ENCODE measurements around the gene NTRK2. TPM values are rescaled to one million over a fixed set of nuclear protein-coding genes. Genes with fewer than 3 reads are reported as not detected.

The NTRK2 gene
- total RNA-seq, 1 donor from 2014 or later, result 4.6 TPM

DNA sequence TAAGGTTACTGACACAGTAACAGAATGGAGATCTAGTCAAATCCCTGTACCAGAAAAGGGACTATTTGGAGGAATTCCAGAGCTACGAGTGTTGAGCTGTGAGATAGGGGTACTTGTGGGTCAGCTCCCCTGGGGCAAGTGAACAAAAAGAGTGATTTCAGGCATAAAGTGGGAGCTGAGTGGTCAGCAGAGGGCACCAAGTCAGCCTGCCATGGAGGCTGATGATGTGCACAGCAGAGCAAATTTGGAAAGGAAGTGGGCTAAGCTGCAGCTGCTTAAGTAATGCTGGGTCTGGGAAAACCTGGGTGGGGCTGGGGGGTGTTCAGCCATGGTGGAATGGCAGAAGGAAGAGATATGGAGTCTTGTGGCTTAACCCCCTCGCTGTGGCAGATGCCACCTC is 327.9 kb downstream of the NTRK2 start:
- no peak overlapping the region for H3K4me2 ChIP-seq (ENCODE audit: low read length)
- peaks cover 4% of the 10 kb centered on the region for H3K9me3 ChIP-seq (ENCODE audit: insufficient read depth, low read depth, low read length)
- no peak overlapping the region for H3K27ac ChIP-seq (ENCODE audit: low read depth, low read length)
- no peaks in the 10 kb centered on the region for H3K4me1 ChIP-seq (ENCODE audit: insufficient read depth, low read length)
- Mint-ChIP-seq H3K4me3 (ENCODE audit: unreplicated experiment) (no peak overlapping the region), H3K27ac (ENCODE audit: unreplicated experiment) (no peak overlapping the region), H3K9me3 (ENCODE audit: unreplicated experiment) (peaks cover 8% of the 10 kb centered on the region), H3K27me3 (ENCODE audit: low read depth, unreplicated experiment) (peaks cover 11% of the 10 kb centered on the region), H3K4me1 (ENCODE audit: low read depth, unreplicated experiment) (peaks cover 11% of the 10 kb centered on the region), H3K36me3 (ENCODE audit: low read depth, unreplicated experiment) (peaks cover 4% of the 10 kb centered on the region)
- TF ChIP-seq CTCF (IDR thresholded peaks at IDR 0.05; ENCODE audit: insufficient read depth, low read depth, low read length), result no peak
- TF ChIP-seq EZH2 (IDR thresholded peaks at IDR 0.05; ENCODE audit: insufficient read depth, low read length), result no peak
- no peak for FAIRE-seq
- no peak overlapping the region for H2AFZ ChIP-seq (ENCODE audit: low read depth, low read length)
- H3K27me3 ChIP-seq (ENCODE audit: insufficient read depth, low read length), result no peaks in the 10 kb centered on the region
- no peaks in the 10 kb centered on the region for H4K20me1 ChIP-seq (ENCODE audit: insufficient read depth, low read length)
- no peak overlapping the region for H3K4me3 ChIP-seq (ENCODE audit: insufficient read depth, low read depth, low read length)
- no peak for DNase-seq (ENCODE audit: low read depth)
- H3K9ac ChIP-seq (ENCODE audit: low read length), result no peak overlapping the region
- H3K36me3 ChIP-seq (ENCODE audit: insufficient read depth, low read length), result no peaks in the 10 kb centered on the region
- H3K79me2 ChIP-seq (ENCODE audit: insufficient read depth, low read length), result no peaks in the 10 kb centered on the region

DNA sequence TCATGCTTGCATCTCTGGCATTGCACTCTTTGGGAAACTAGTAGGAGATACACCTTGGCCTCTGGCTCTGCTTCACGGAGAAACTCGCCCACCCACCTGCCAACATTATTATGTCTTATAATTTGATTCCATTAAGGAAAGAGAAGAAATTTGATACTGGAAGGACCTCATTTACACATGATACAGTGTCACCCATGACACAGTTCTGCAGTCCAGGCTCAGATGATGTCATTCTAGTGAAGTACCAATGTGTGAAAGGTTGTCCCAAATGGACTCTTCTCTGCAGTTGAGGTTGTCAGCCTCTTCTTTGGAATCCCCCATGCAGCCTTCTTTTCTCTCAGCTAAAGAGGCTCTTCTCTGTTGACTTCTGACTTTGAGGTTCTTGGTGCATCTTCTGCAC is 329.1 kb downstream of the NTRK2 start:
- H4K20me1 ChIP-seq (ENCODE audit: insufficient read depth, low read length), result no peaks in the 10 kb centered on the region
- DNase-seq (ENCODE audit: low read depth) (no peak), FAIRE-seq (no peak)
- H3K4me1 Mint-ChIP-seq (ENCODE audit: low read depth, unreplicated experiment), result peaks cover 4% of the 10 kb centered on the region
- no peak overlapping the region for H3K4me2 ChIP-seq (ENCODE audit: low read length)
- no peak overlapping the region for H3K27ac ChIP-seq (ENCODE audit: low read depth, low read length)
- H3K9me3 ChIP-seq (ENCODE audit: insufficient read depth, low read depth, low read length), result peaks cover 4% of the 10 kb centered on the region
- peaks cover 14% of the 10 kb centered on the region for H3K27me3 Mint-ChIP-seq (ENCODE audit: low read depth, unreplicated experiment)
- TF ChIP-seq CTCF (IDR thresholded peaks at IDR 0.05; ENCODE audit: insufficient read depth, low read depth, low read length) (no peak), EZH2 (IDR thresholded peaks at IDR 0.05; ENCODE audit: insufficient read depth, low read length) (no peak)
- H3K36me3 Mint-ChIP-seq (ENCODE audit: low read depth, unreplicated experiment), result peaks cover 4% of the 10 kb centered on the region
- no peak overlapping the region for H3K27ac Mint-ChIP-seq (ENCODE audit: unreplicated experiment)
- H3K9ac ChIP-seq (ENCODE audit: low read length), result no peak overlapping the region
- H3K4me3 ChIP-seq (ENCODE audit: insufficient read depth, low read depth, low read length), result no peak overlapping the region
- no peak overlapping the region for H2AFZ ChIP-seq (ENCODE audit: low read depth, low read length)
- peaks cover 8% of the 10 kb centered on the region for H3K9me3 Mint-ChIP-seq (ENCODE audit: unreplicated experiment)
- no peaks in the 10 kb centered on the region for H3K27me3 ChIP-seq (ENCODE audit: insufficient read depth, low read length)
- H3K36me3 ChIP-seq (ENCODE audit: insufficient read depth, low read length), result no peaks in the 10 kb centered on the region
- no peak overlapping the region for H3K4me3 Mint-ChIP-seq (ENCODE audit: unreplicated experiment)
- no peaks in the 10 kb centered on the region for H3K4me1 ChIP-seq (ENCODE audit: insufficient read depth, low read length)
- H3K79me2 ChIP-seq (ENCODE audit: insufficient read depth, low read length), result no peaks in the 10 kb centered on the region

GRCh38 chr9:84999788-85000187 is 330.3 kb downstream of the NTRK2 start:
- TF ChIP-seq CTCF (IDR thresholded peaks at IDR 0.05; ENCODE audit: insufficient read depth, low read depth, low read length), result no peak
- no peak for TF ChIP-seq EZH2 (IDR thresholded peaks at IDR 0.05; ENCODE audit: insufficient read depth, low read length)
- Histone ChIP-seq H3K27ac (ENCODE audit: low read depth, low read length) (no peak overlapping the region), H3K9ac (ENCODE audit: low read length) (no peak overlapping the region), H3K27me3 (ENCODE audit: insufficient read depth, low read length) (no peaks in the 10 kb centered on the region), H3K36me3 (ENCODE audit: insufficient read depth, low read length) (no peaks in the 10 kb centered on the region), H3K4me3 (ENCODE audit: insufficient read depth, low read depth, low read length) (no peak overlapping the region), H4K20me1 (ENCODE audit: insufficient read depth, low read length) (no peaks in the 10 kb centered on the region), H3K79me2 (ENCODE audit: insufficient read depth, low read length) (no peaks in the 10 kb centered on the region), H3K4me2 (ENCODE audit: low read length) (no peak overlapping the region), H3K4me1 (ENCODE audit: insufficient read depth, low read length) (no peaks in the 10 kb centered on the region), H2AFZ (ENCODE audit: low read depth, low read length) (no peak overlapping the region), H3K9me3 (ENCODE audit: insufficient read depth, low read depth, low read length) (peaks cover 4% of the 10 kb centered on the region)
- peaks cover 18% of the 10 kb centered on the region for H3K27me3 Mint-ChIP-seq (ENCODE audit: low read depth, unreplicated experiment)
- no peak overlapping the region for H3K4me3 Mint-ChIP-seq (ENCODE audit: unreplicated experiment)
- peaks cover 4% of the 10 kb centered on the region for H3K36me3 Mint-ChIP-seq (ENCODE audit: low read depth, unreplicated experiment)
- H3K4me1 Mint-ChIP-seq (ENCODE audit: low read depth, unreplicated experiment), result peaks cover 4% of the 10 kb centered on the region
- H3K9me3 Mint-ChIP-seq (ENCODE audit: unreplicated experiment), result peaks cover 8% of the 10 kb centered on the region
- no peak overlapping the region for H3K27ac Mint-ChIP-seq (ENCODE audit: unreplicated experiment)
- DNase-seq (ENCODE audit: low read depth), result no peak
- no peak for FAIRE-seq
